HUES6 (cell line): ENCODE measurements around the gene KRTCAP2.

Experiments
- H3K27ac ChIP-seq: 2 replicates; pipeline ENCODE4 v1.7.0; 2013; ENCODE audit warnings: low read depth, mild to moderate bottlenecking, low read length, inconsistent platforms
- H3K27me3 ChIP-seq: 2 replicates; pipeline ENCODE4 v1.6.1; 2013; ENCODE audit warnings: low read length; ENCODE audit not compliant: control insufficient read depth, insufficient read depth
- H3K36me3 ChIP-seq: 2 replicates; pipeline ENCODE4 v1.6.1; 2013; ENCODE audit warnings: low read length; ENCODE audit not compliant: control insufficient read depth, insufficient read depth
- H3K4me1 ChIP-seq: 2 replicates; pipeline ENCODE4 v1.6.1; 2013; ENCODE audit warnings: low read length; ENCODE audit not compliant: control insufficient read depth, insufficient read depth
- H3K4me3 ChIP-seq: 2 replicates; pipeline ENCODE4 v1.5.1; 2013; ENCODE audit warnings: low read depth, low read length
- H3K9ac ChIP-seq: one replicate; pipeline ENCODE4 v1.6.1; 2013; ENCODE audit warnings: mild to moderate bottlenecking, low read length
- H3K9me3 ChIP-seq: 2 replicates; pipeline ENCODE4 v1.6.1; 2013; ENCODE audit warnings: low read depth, low read length; ENCODE audit not compliant: control insufficient read depth, insufficient read depth

Gene KRTCAP2

GRCh38 chr1:155179112-155180031 lies 6.3 kb upstream of the KRTCAP2 start:
- Histone ChIP-seq H3K9ac (no peak overlapping the region), H3K4me3 (no peak overlapping the region), H3K27ac (no peak overlapping the region), H3K36me3 (peaks cover 50% of the 10 kb centered on the region), H3K9me3 (no peaks in the 10 kb centered on the region), H3K27me3 (no peaks in the 10 kb centered on the region), H3K4me1 (peaks cover 7% of the 10 kb centered on the region; the same call in 1 of the 2 replicates)

GRCh38 chr1:155178441-155179111 lies 5.5 kb upstream of the KRTCAP2 start:
- H3K36me3 ChIP-seq, result peaks cover 48% of the 10 kb centered on the region
- H3K9ac ChIP-seq, result no peak overlapping the region
- no peak overlapping the region for H3K4me3 ChIP-seq
- no peaks in the 10 kb centered on the region for H3K27me3 ChIP-seq
- H3K9me3 ChIP-seq, result no peaks in the 10 kb centered on the region
- peaks cover 7% of the 10 kb centered on the region; the same call in 1 of the 2 replicates for H3K4me1 ChIP-seq
- H3K27ac ChIP-seq, result no peak overlapping the region

- Histone ChIP-seq H3K9me3 (no peaks in the 10 kb centered on the region), H3K27me3 (no peaks in the 10 kb centered on the region), H3K4me1 (peaks cover 7% of the 10 kb centered on the region; the same call in 1 of the 2 replicates), H3K9ac (no peak overlapping the region), H3K4me3 (no peak overlapping the region), H3K36me3 (peaks cover 47% of the 10 kb centered on the region), H3K27ac (no peak overlapping the region)
Observed at GRCh38 chr1:155177918-155178281, 4.8 kb upstream of the KRTCAP2 start.

- Histone ChIP-seq H3K9me3 (no peaks in the 10 kb centered on the region), H3K36me3 (peaks cover 46% of the 10 kb centered on the region), H3K4me3 (no peak overlapping the region), H3K9ac (no peak overlapping the region), H3K27me3 (no peaks in the 10 kb centered on the region), H3K27ac (no peak overlapping the region), H3K4me1 (peaks cover 7% of the 10 kb centered on the region; the same call in 1 of the 2 replicates)
Observed at GRCh38 chr1:155177192-155177917, 4.3 kb upstream of the KRTCAP2 start.

- peaks cover 39% of the 10 kb centered on the region for H3K36me3 ChIP-seq
- H3K4me3 ChIP-seq, result no peak overlapping the region
- no peak overlapping the region for H3K27ac ChIP-seq
- H3K27me3 ChIP-seq, result no peaks in the 10 kb centered on the region
- H3K9ac ChIP-seq, result no peak overlapping the region
- no peaks in the 10 kb centered on the region for H3K9me3 ChIP-seq
- peaks cover 11% of the 10 kb centered on the region; the same call in 1 of the 2 replicates for H3K4me1 ChIP-seq
Observed at GRCh38 chr1:155176544-155177071, 3.5 kb upstream of the KRTCAP2 start.

GRCh38 chr1:155175927-155176371 lies 2.8 kb upstream of the KRTCAP2 start:
- Histone ChIP-seq H3K9me3 (no peaks in the 10 kb centered on the region), H3K4me1 (peaks cover 11% of the 10 kb centered on the region; the same call in 1 of the 2 replicates), H3K27me3 (no peaks in the 10 kb centered on the region), H3K36me3 (peaks cover 35% of the 10 kb centered on the region), H3K27ac (no peak overlapping the region), H3K9ac (no peak overlapping the region), H3K4me3 (no peak overlapping the region)

- no peak overlapping the region for H3K9ac ChIP-seq
- no peaks in the 10 kb centered on the region for H3K9me3 ChIP-seq
- no peaks in the 10 kb centered on the region for H3K27me3 ChIP-seq
- peaks cover 11% of the 10 kb centered on the region; the same call in 1 of the 2 replicates for H3K4me1 ChIP-seq
- no peak overlapping the region for H3K27ac ChIP-seq
- H3K4me3 ChIP-seq, result peak overlapping the region; percentile 76
- H3K36me3 ChIP-seq, result peaks cover 36% of the 10 kb centered on the region
Observed at GRCh38 chr1:155175281-155175926, 2.3 kb upstream of the KRTCAP2 start.

GRCh38 chr1:155174324-155175280 lies 1.5 kb upstream of the KRTCAP2 start:
- Histone ChIP-seq H3K27me3 (no peaks in the 10 kb centered on the region), H3K9me3 (no peaks in the 10 kb centered on the region), H3K4me3 (peak overlapping the region; percentile 76), H3K9ac (no peak overlapping the region), H3K36me3 (peaks cover 34% of the 10 kb centered on the region), H3K4me1 (peaks cover 11% of the 10 kb centered on the region; the same call in 1 of the 2 replicates), H3K27ac (no peak overlapping the region)

GRCh38 chr1:155173478-155174323 lies 597 bp upstream of the KRTCAP2 start, which contains the start of gene TRIM46:
TRIM46 (plus strand) TSS chr1:155173849; CDS start chr1:155173967, 118 bp downstream.
- peaks cover 34% of the 10 kb centered on the region for H3K36me3 ChIP-seq
- H3K9me3 ChIP-seq, result no peaks in the 10 kb centered on the region
- H3K27ac ChIP-seq, result peak within 1 kb of the TSS; percentile 52; the same call in 1 of the 2 replicates
- H3K4me3 ChIP-seq, result peak within 1 kb of the TSS; percentile 76
- no peaks in the 10 kb centered on the region for H3K27me3 ChIP-seq
- H3K4me1 ChIP-seq, result peaks cover 11% of the 10 kb centered on the region; the same call in 1 of the 2 replicates
- peak within 1 kb of the TSS; percentile 78 for H3K9ac ChIP-seq
